IPS-NIHi11 (cell line): ENCODE measurements around the gene C1RL.
"Not testable (repeated sequence)": the region's sequence is repeated elsewhere in the genome, so short reads cannot be mapped to it uniquely, and the experiment has no call there.

Source experiments
- DNase-seq: peaks from one replicate; pipeline ENCODE4 v3.0.0; 2012; ENCODE audit warnings: mixed read lengths, low spot score

C1RL gene

DNA sequence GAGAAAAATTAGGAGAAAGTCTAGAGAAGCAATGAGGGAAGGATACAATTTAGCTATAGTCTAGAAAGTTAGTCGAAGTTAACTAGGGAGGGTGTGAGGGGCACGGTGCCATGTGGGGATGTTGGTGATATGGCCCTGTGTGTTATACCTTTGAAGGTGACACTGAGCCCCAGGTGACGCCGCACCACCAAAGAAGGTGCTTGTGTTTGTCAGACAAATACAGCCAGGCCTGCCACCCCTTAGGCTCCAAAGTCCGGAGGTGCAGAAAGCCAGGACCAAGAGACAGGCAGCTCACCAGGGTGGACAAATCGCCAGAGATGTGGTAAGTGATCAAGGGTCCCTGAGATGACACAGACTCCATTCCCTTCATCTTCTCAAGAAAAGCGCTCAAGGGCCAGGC, 47.4 kb downstream of the C1RL start:
- DNase-seq: no peak

DNA sequence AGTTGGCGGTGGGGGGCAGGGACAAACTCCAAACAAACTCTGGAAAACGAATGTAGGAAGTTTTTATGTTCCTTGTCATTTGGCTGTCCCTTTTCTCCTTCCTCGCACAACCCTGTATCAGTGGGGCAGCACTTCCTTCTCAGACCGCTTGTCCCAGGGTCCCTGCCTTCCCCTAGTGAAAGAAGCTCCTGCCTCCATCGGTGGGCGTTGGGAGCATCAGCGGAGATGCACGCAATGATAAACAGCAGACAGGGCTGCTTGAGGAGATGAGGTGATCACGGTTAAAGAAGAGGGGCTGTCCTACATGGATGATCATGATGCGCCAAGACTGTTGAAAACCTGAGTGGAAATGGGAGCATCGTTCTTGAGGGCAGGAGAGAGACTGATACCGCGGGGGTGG, 47.9 kb downstream of the C1RL start:
- DNase-seq: no peak

DNA sequence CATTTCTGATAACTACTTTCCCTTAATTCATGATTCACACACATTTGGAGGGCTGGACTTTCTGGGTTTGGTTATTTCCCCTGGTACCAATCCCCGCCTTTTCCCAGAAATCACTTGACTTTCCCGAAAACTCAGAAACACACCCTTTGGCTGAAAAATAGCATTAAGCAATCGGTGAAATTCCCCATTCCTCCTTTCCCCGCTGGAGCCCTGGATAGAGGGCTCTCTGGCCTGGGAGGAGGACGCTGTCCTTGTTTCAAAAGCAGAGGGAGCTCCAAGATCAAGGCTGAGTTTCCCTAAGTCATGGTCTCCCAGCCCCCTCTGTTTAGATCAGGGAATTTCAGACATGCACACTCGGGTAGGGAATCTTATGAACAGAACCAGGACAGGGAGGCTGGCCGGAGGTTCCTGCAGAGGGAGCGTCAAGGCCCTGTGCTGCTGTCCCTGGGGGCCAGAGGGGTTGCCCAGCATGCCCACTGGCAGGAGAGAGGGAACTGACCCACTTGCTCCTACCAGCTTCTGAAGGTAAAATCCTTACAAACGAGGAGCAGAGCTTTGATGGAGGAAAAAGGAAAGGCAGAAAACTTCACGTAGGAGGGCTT, 48.6 kb downstream of the C1RL start, which contains the start of gene C1S:
TSS of gene C1S (plus strand) at position 366 of the 602 bp plus-strand sequence. CDS start 1,195 bp downstream, outside the sequence.
- peak; percentile 64 for DNase-seq

- no peak for DNase-seq
These were observed 49.2 kb downstream of the C1RL start for GRCh38 chr12:7059780-7060179.

- DNase-seq: no peak
These were observed 50.1 kb downstream of the C1RL start for GRCh38 chr12:7058850-7059395.

GRCh38 chr12:7058163-7058845, 50.7 kb downstream of the C1RL start:
- DNase-seq: no peak

- DNase-seq: not testable (repeated sequence)
These were observed 53.3 kb downstream of the C1RL start for GRCh38 chr12:7055736-7056135.

DNA sequence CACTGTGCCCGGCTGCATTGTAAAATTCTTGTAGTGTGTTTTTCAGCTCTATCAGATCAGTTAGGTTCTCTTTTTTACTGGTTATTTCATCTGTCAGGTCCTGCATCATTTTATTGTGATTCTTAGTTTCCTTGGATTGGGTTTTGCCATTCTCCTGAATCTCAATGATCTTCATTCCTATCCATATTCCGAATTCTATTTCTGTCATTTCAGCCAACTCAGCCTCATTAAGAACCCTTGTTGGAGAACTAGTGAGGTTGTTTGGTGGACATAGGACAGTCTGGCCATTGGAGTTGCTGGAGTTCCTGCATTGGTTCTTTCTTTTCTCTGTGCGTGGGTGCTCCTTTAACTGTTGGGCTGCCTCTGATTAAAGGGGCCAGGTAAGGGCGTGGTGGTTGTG, 54.1 kb downstream of the C1RL start:
- DNase-seq: no peak

GRCh38 chr12:7049973-7050372, 59.0 kb downstream of the C1RL start:
- DNase-seq: not testable (repeated sequence)

- not testable (repeated sequence) for DNase-seq
These were observed 59.5 kb downstream of the C1RL start for GRCh38 chr12:7049445-7049951.

DNA sequence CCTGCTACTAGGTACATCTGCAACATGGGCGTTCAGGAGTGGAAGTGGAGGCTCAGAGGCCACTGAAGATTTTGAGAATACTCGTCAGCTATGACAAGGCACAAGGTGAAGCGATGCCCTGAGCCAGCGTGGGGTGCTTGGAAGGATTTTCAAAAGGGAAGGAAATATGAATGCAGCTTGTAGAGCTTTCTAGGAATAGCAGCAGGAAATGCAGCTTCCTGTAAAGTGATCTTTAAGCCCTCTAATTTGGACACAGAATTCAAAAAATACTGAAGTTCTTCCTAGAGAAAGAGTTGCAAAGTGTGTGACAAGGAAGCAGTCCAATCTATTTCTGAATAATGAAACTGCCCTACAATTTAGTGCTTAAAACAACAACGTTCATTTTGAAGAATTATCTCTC, 61.7 kb downstream of the C1RL start:
- no peak for DNase-seq

- no peak for DNase-seq
These were observed 62.5 kb downstream of the C1RL start for GRCh38 chr12:7046383-7047105.

- no peak for DNase-seq
These were observed 63.1 kb downstream of the C1RL start for GRCh38 chr12:7045913-7046312.
